Activated CD4-positive, alpha-beta T cell treated with anti-CD3 and anti-CD28 coated beads, Interleukin-2, Interleukin-4, amounts not matched to agents 100 ng/mL and 50 ng/mL, durations not matched to agents 16 hours and 8 hours (primary cell): Measurements from ENCODE around the gene CHRNB1.

Experiments used
- DNase-seq: peaks from one replicate; pipeline ENCODE4 v3.0.0-alpha.2; 2020; ENCODE audit warnings: low spot score

CHRNB1 gene

DNA sequence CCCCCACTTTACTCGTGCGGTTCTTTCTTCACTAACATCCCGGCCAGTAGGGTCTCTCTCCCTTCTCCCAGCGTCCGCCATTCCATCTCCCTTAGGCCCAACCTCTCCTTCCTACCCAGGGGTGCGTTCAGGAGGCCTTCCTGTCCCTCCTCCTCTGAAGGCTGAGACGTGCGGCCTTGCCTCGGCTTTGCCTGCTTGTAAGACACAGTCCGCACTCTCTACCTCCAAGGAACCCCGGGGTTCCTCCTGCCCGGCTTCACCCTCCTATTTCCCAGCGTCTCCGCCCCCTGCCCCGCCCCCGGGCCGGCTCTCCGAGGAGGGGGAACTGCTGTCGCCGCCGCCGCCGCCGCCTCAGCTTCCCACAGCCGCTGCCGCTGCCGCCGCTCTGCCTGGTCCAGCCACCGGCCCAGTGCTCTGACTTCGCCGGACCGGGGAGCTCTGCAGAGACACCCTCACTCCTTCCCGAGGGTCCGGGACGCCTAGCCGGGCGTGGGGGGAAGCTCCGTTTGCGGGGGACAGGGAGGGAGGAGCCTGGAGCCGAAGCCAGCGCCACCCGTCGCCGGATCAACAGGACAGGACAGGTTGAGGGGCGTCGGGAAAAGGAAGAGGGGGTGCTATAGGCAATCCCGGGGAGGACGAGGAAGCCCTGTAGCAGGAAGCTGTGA is 6.8 kb upstream of the CHRNB1 start:
- peak; percentile 40 for DNase-seq

DNA sequence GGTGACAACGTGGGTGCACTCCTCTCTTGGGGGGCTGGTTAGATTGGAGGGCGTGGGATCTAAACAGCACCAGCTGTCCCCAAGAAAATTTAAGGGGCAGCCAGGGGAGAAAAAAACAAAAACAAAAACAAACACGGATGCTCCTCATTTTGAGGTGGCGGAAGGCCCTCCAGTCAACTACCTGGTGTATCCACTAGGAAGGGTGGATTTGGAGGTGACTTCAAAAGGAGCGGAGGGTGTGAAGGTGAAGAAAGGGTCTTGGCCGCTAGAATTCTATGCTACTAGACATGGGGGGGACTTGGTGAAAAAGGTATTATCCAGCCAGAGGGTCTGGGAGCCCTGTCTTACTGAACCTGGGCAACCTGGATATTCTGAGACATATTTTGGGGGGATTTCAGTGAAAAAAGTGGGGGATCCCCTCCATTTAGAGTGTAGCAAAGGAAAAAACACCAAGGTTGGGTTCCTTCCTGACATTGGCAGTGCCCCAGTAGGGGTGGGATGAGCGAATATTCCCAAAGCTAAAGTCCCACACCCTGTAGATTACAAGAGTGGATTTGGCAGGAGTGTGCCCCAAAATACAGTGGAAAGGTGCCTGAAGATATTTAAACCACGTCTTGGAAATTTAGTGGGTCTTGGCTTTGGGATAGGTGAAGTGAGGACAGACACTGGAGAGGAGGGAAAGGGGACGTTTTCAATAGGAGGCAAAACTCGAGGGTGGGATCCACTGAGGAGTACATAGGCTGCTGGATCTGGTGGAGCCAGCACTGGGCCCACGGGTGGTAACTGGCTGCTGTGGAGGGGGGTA is 6.0 kb upstream of the CHRNB1 start:
- no peak for DNase-seq

- DNase-seq, result no peak
Observed at GRCh38 chr17:7439462-7440112, 5.3 kb upstream of the CHRNB1 start, which contains the start of gene FGF11. Gene FGF11, plus strand, starts transcription at chr17:7439512. Its CDS starts 109 bp downstream, at chr17:7439621.

DNA sequence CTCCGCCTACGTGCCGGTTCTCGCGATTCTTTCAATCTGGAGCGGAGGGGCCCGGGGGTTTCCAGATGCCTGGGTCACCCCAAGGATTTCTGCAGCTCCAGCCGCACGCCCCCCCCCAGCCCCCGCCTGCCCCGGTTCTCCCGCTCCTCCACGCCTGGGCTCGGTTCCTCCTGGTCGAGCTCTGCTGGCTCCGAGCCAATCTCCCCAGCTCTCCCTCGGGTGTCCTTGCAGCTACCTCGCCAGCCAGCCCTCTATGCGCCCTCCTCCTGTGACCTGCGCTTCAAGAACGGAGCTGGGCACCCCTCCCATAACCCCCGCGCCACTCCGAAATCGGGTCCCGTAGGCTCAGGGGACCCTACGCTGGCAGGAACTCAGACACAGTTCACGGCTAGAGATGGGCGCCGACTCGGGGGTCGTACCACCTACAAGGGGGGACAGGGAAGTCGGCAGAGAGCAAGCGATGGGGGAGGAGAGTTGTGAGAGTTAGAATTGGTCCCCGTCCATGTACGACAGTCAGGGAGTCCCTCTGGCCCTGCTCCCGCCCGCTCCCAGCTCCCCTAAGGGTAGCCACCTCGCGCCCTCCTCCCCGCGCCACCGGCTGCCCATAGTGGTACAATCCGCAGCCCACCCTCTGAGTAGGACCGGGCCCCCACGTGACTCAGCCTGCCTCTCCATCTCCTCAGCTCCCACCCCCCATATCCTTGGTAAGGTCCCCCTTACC is 4.6 kb upstream of the CHRNB1 start:
- DNase-seq, result no peak

DNA sequence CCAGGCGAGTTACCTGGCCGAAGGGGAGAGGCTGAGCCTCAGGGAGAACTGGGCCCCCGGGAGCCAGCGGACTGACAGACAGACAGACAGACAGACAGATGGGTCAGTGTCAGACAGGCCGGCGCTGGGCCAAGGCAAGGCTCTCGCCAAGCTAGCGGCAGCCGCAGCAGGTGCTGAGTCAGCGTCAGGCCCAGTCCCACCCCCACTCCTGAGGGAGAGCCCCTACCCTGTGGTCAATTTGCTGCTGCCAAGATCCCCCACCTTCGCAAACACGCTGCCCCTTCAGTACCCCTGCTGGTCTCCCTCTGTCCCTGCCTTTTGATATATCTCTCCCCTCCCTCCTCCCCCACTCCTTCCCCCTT is 4.0 kb upstream of the CHRNB1 start:
- DNase-seq, result no peak

- DNase-seq, result no peak
Observed at GRCh38 chr17:7441266-7441665, 3.6 kb upstream of the CHRNB1 start.

- no peak for DNase-seq
Observed at GRCh38 chr17:7442142-7442541, 2.7 kb upstream of the CHRNB1 start.

GRCh38 chr17:7443499-7444485 is 1.1 kb upstream of the CHRNB1 start:
- no peak for DNase-seq

DNA sequence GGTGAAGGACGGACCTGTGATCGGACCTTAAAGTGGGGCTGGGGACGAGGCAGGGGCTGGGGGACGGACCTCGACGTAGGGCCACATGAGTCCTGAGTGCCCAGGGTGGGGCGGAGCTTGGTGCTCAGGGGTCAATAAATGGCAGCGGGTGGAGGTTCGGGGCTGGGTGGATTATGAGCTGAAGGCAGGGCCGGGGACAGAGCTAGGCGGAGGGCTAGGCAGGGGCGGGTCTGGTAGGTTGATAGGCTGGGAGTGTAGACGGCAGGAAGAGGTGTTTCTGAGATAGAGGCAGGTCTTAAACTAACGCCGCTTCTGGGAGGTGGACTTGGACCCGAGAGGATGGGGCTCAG is 733 bp downstream of the CHRNB1 start:
- DNase-seq, result no peak

- DNase-seq, result no peak
Observed at GRCh38 chr17:7448461-7448860, 3.6 kb downstream of the CHRNB1 start.

GRCh38 chr17:7459961-7460545 is 15.2 kb downstream of the CHRNB1 start:
- DNase-seq, result no peak

- no peak for DNase-seq
Observed at GRCh38 chr17:7460850-7461660, 16.2 kb downstream of the CHRNB1 start.

- no peak for DNase-seq
Observed at GRCh38 chr17:7462474-7463371, 17.9 kb downstream of the CHRNB1 start.

GRCh38 chr17:7463372-7463846 is 18.5 kb downstream of the CHRNB1 start:
- DNase-seq, result no peak

- DNase-seq, result no peak
Observed at GRCh38 chr17:7464081-7464480, 19.2 kb downstream of the CHRNB1 start.

- DNase-seq, result no peak
Observed at GRCh38 chr17:7465597-7466275, 20.9 kb downstream of the CHRNB1 start.

DNA sequence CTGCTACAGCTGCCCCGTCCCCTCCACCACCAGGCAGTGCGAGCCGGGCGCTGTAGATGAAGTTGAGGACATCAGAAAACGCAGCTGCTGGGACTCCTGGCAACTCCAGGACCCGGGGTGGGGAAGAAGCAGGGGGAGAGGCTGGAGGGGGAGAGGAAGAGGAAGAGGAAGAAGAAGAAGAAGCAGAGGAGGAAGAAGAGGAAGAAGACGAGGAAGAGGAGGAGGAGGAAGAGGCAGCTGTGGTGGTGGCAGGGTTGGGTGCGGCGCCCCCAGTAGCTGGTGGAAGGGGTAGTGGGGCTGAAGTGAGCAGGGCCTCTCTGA is 21.4 kb downstream of the CHRNB1 start:
- no peak for DNase-seq

DNA sequence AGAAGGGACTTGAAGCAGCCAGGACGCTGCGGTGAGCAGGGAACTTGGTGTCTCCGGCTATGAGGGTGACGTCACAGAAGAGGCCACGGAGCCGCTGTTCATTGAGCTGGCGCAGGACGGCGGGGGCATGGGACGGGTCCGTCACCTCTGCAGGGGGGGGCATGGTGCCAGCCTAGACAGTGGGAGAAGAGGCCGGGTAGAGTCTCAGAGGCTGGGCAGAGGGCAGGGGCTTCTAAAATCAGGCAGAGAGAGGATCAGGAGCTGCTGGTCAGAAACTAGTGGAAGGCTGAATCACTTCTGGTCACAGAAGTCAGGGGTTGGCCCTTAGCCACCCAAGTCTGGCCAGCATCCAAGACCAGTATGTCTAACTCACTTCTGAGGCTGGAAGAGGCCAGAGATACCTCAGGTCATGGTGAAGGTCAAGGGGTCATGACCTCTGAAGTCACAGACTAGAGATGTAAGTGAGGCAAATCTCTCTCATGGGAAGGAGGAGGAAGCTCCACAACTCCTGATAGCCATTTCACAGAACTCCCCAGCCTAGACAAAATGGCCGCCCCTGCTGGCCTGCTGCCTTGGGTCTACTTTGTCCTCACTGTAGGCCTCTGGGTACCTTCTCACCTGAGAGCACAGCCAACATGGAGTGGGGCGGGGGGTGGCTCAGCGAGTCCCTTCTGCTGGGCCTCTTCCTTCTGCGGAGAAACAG is 21.9 kb downstream of the CHRNB1 start:
- no peak for DNase-seq
